Nephron (organoid): ENCODE measurements around the gene SLC9A4.

Source experiments
- H3K27ac Mint-ChIP-seq, 3 experiments: 2 replicates each; pipeline ENCODE4 v1.8.0; 2020; ENCODE audit warnings: mixed read lengths in 3 of 3, mild to moderate bottlenecking in 2 of 3, moderate library complexity in 1 of 3
- H3K27me3 Mint-ChIP-seq: 2 replicates; pipeline ENCODE4 v1.8.0; 2021; ENCODE audit warnings: low read depth, mild to moderate bottlenecking, moderate library complexity, mixed read lengths
- H3K36me3 Mint-ChIP-seq: 2 replicates; pipeline ENCODE4 v1.8.0; 2020; ENCODE audit warnings: low read depth, mixed read lengths
- H3K4me1 Mint-ChIP-seq: 2 replicates; pipeline ENCODE4 v1.8.0; 2020; ENCODE audit warnings: mixed read lengths
- H3K4me3 Mint-ChIP-seq, 3 experiments: 2 replicates each; pipeline ENCODE4 v1.8.0; 2020; ENCODE audit warnings: mild to moderate bottlenecking in 3 of 3, mixed read lengths in 3 of 3, moderate library complexity in 2 of 3
- H3K9me3 Mint-ChIP-seq: 2 replicates; pipeline ENCODE4 v1.8.0; 2020; ENCODE audit warnings: mixed read lengths
- CTCF ChIP-seq, 3 experiments: fragments of 200-600 bp; sonication (generic); IDR thresholded peaks; one replicate each; pipeline ENCODE4 v1.5.0; 2021; ENCODE audit warnings: antibody characterized with exemption in 3 of 3; ENCODE audit not compliant: unreplicated experiment in 3 of 3

SLC9A4 gene

GRCh38 chr2:102480285-102481195 is 7.5 kb downstream of the SLC9A4 start:
- Mint-ChIP-seq H3K27ac (no peak overlapping the region), H3K4me1 (peaks cover 20% of the 10 kb centered on the region), H3K36me3 (no peaks in the 10 kb centered on the region), H3K4me3 (no peak overlapping the region), H3K9me3 (no peaks in the 10 kb centered on the region), H3K27me3 (peaks cover 4% of the 10 kb centered on the region)
- no peak for TF ChIP-seq CTCF (IDR thresholded peaks at IDR 0.05; ENCODE audit: unreplicated experiment in 3 of 3)

- Mint-ChIP-seq H3K4me1 (peaks cover 21% of the 10 kb centered on the region), H3K27ac (no peak overlapping the region), H3K9me3 (no peaks in the 10 kb centered on the region), H3K27me3 (peaks cover 4% of the 10 kb centered on the region), H3K36me3 (no peaks in the 10 kb centered on the region), H3K4me3 (no peak overlapping the region)
- no peak for TF ChIP-seq CTCF (IDR thresholded peaks at IDR 0.05; ENCODE audit: unreplicated experiment in 3 of 3)
These were observed 8.9 kb downstream of the SLC9A4 start for GRCh38 chr2:102481931-102482330.

GRCh38 chr2:102483086-102483485 is 10.1 kb downstream of the SLC9A4 start:
- H3K27me3 Mint-ChIP-seq = peaks cover under 1% of the 10 kb centered on the region
- TF ChIP-seq CTCF (IDR thresholded peaks at IDR 0.05; ENCODE audit: unreplicated experiment in 3 of 3) = no peak
- H3K9me3 Mint-ChIP-seq = no peaks in the 10 kb centered on the region
- H3K4me1 Mint-ChIP-seq = peaks cover 23% of the 10 kb centered on the region
- no peak overlapping the region for H3K4me3 Mint-ChIP-seq
- H3K36me3 Mint-ChIP-seq = no peaks in the 10 kb centered on the region
- no peak overlapping the region for H3K27ac Mint-ChIP-seq

GRCh38 chr2:102484310-102485061 is 11.5 kb downstream of the SLC9A4 start:
- Mint-ChIP-seq H3K9me3 (peaks cover 3% of the 10 kb centered on the region), H3K27me3 (peaks cover 4% of the 10 kb centered on the region), H3K4me3 (no peak overlapping the region), H3K27ac (no peak overlapping the region), H3K4me1 (peaks cover 23% of the 10 kb centered on the region), H3K36me3 (no peaks in the 10 kb centered on the region)
- no peak for TF ChIP-seq CTCF (IDR thresholded peaks at IDR 0.05; ENCODE audit: unreplicated experiment in 3 of 3)

- Mint-ChIP-seq H3K4me1 (peaks cover 23% of the 10 kb centered on the region), H3K4me3 (no peak overlapping the region), H3K27me3 (peaks cover 4% of the 10 kb centered on the region), H3K27ac (no peak overlapping the region), H3K9me3 (peaks cover 7% of the 10 kb centered on the region), H3K36me3 (no peaks in the 10 kb centered on the region)
- no peak for TF ChIP-seq CTCF (IDR thresholded peaks at IDR 0.05; ENCODE audit: unreplicated experiment in 3 of 3)
These were observed 12.2 kb downstream of the SLC9A4 start for GRCh38 chr2:102485147-102485785.
